DOHH2 (cell line): ENCODE results near the gene CILP.

Source experiments
- CTCF ChIP-seq: fragments of 200-600 bp; sonication (generic); IDR thresholded peaks from one replicate; pipeline ENCODE4 v1.5.1; 2014; ENCODE audit warnings: antibody characterized with exemption, mild to moderate bottlenecking, low read depth, low read length; ENCODE audit not compliant: poor library complexity, severe bottlenecking
- EZH2phosphoT487 ChIP-seq: fragments of 200-600 bp; sonication (generic); IDR thresholded peaks from 2 replicates; pipeline ENCODE4 v1.6.1; 2017; ENCODE audit warnings: borderline replicate concordance, mild to moderate bottlenecking, antibody characterized with exemption, low read length, moderate library complexity, mixed read lengths

- TF ChIP-seq CTCF (no peak), EZH2phosphoT487 (no peak)
Observed at GRCh38 chr15:65195548-65195923, 15.7 kb downstream of the CILP start.
